HTR-8/SVneo (cell line): ENCODE measurements around the gene GPATCH1.
"Not testable (repeated sequence)": the region's sequence is repeated elsewhere in the genome, so short reads cannot be mapped to it uniquely, and the experiment has no call there.

Experiments
- DNase-seq: peaks from one replicate; pipeline ENCODE4 v3.0.0; 2011; ENCODE audit warnings: low spot score, mixed read lengths; ENCODE audit not compliant: insufficient read length
- FAIRE-seq: peaks from 2 replicates; lab custom pipeline; 2011; peaks lifted over from hg19 to GRCh38; lab: Jason Lieb, UNC

Gene GPATCH1, protein sequence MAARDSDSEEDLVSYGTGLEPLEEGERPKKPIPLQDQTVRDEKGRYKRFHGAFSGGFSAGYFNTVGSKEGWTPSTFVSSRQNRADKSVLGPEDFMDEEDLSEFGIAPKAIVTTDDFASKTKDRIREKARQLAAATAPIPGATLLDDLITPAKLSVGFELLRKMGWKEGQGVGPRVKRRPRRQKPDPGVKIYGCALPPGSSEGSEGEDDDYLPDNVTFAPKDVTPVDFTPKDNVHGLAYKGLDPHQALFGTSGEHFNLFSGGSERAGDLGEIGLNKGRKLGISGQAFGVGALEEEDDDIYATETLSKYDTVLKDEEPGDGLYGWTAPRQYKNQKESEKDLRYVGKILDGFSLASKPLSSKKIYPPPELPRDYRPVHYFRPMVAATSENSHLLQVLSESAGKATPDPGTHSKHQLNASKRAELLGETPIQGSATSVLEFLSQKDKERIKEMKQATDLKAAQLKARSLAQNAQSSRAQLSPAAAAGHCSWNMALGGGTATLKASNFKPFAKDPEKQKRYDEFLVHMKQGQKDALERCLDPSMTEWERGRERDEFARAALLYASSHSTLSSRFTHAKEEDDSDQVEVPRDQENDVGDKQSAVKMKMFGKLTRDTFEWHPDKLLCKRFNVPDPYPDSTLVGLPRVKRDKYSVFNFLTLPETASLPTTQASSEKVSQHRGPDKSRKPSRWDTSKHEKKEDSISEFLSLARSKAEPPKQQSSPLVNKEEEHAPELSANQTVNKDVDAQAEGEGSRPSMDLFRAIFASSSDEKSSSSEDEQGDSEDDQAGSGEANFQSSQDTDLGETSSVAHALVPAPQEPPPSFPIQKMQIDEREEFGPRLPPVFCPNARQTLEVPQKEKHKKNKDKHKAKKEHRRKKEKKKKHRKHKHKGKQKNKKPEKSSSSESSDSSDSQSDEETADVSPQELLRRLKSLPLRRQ

DNA sequence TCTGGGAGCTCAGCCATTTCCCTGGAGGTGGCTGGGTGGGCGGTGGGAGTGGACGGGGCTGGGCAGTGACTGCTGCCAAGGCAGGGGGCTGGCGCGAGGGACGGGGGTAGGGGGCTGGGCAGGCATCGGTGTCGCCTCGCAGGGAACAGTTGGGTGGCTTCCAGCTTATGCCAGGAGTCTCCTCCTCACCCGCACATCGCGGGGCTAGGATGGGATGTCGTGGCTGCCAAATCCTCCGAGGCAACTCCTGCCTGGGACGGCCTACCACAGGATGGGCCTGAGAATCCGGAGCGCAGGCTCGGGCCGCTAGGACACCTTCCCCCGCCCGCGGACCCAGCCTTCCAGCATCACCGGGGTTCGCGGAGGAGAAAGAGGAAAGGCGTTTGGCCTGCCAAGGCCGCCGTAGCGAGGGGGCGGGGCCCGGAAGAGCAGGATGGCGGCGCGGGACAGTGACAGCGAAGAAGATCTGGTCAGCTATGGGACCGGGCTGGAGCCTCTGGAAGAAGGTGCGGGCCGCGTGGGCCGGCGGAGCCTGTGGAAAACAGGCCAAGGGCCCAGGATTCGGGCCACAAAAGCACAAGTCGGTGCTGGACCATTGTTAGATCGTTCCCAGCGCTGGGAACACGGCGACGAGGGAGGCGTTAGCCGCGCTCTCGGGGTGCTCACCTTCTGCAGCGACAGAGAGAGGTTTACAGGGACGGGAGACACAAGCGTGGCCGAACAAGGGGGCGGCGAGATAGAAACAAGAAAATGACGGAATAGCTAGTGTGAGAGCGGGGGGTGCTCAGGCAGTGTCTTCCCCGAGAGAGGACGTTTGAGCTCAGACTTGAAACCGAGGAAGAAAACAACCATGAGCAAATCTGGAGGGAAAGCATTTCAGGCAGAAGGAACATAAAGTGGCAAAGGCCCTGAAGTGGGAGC is at the start of gene GPATCH1:
Gene GPATCH1 (plus strand): TSS at position 421 of the 921 bp plus-strand sequence. CDS start 13 bp downstream, at position 434.
- DNase-seq (peak; percentile 88), FAIRE-seq (peak; percentile 76)

DNA sequence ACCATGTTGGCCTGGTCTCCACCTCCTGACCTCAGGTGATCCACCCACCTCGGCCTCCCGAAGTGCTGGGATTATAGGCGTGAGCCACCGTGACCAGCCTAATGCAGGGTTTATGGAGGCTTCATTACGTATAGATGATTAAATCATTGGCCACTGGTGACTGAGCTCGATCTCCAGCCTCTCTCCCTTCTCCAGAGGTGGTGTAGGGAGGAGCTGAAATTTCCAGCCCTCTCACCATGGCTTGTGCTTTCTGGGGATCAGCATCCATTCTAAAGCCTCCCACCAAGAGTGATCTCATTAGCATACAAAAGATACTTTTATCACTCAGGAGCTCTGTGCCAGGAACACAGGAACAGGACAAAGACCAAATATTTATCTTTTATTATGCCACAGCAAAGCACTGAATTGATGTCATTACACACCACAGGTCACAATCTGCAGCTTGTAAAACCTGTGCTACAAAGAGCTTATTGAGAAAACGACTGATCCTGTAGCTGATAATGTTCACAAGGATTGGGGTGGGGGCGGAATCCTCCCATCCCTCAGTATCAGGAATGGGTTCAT is 48.7 kb upstream of the GPATCH1 start:
- no peak for FAIRE-seq
- DNase-seq: no peak

DNA sequence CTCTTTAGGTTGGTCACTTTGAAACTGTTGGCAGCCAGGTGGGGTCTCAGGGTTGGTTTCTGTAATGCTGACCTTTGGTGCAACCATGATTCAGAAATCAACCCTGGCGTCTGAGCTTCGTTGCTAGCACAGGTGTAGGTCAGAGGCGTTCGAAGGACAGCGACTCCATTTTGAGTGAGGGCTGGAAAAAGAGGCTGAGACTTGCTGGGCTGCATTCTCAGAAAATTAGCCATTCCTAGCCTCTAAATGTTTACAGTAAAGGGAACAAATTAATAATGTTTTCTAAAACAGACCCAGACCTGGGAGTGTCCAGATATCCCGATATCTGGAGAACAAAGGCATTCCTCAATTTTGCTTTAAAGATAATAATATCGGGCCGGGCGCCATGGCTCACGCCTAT is 45.5 kb upstream of the GPATCH1 start:
- FAIRE-seq: no peak

DNA sequence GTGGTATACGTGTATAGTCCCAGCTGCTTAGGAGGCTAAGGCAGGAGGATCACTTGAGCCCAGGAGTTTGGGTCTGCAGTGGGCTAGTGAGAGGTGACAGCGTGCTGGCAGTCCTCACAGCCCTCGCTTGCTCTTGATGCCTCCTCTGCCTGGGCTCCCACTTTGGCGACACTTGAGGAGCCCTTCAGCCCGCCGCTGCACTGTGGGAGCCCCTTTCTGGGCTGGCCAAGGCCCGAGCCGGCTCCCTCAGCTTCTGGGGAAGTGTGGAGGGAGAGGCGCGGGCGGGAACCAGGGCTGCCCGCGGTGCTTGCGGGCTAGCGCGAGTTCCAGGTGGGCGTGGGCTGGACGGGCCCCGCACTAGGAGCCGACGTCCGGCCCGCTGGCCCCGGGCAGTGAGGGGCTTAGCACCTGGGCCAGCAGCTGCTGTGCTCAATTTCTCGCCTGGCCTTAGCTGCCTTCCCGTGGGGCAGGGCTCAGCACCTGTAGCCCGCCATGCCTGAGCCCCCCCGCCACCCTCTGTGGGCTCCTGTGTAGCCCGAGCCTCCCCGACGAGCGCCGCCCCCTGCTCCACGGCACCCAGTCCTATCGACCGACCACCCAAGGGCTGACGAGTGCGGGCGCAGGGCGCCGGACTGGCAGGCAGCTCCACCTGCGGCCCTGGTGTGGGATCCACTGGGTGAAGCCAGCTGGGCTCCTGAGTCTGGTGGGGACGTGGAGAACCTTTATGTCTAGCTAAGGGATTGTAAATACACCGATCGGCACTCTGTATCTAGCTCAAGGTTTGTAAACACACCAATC is 44.4 kb upstream of the GPATCH1 start:
- not testable (repeated sequence) for FAIRE-seq, DNase-seq

More for the DNA sequence above, 45.5 kb upstream of the GPATCH1 start:
- no peak for DNase-seq

DNA sequence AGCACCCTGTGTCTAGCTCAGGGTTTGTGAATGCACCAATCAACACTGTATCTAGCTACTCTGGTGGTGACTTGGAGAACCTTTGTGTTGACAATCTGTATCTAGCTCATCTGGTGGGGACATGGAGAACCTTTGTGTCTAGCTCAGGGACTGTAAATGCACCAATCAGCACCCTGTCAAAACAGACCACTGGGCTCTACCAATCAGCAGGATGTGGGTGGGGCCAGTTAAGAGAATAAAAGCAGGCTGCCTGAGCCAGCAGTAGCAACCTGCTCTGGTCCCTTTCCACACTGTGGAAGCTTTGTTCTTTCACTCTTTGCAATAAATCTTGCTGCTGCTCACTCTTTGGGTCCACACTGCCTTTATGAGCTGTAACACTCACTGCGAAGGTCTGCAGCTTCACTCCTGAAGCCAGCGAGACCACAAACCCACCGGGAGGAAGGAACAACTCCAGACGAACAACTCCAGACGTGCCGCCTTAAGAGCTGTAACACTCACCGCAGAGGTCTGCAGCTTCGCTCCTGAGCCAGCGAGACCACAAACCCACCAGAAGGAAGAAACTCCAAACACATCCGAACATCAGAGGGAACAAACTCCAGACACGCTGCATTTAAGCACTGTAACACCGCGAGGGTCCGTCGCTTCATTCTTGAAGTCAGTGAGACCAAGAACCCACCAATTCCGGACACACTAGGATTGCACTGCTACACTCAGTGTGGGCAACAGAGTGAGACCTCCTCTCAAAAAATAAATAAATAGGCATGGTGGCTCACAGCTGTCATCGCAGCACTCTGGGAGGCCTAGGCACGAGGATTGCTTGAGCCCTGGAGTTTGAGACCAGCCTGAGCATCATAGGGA is 43.6 kb upstream of the GPATCH1 start:
- not testable (repeated sequence) for FAIRE-seq, DNase-seq

DNA sequence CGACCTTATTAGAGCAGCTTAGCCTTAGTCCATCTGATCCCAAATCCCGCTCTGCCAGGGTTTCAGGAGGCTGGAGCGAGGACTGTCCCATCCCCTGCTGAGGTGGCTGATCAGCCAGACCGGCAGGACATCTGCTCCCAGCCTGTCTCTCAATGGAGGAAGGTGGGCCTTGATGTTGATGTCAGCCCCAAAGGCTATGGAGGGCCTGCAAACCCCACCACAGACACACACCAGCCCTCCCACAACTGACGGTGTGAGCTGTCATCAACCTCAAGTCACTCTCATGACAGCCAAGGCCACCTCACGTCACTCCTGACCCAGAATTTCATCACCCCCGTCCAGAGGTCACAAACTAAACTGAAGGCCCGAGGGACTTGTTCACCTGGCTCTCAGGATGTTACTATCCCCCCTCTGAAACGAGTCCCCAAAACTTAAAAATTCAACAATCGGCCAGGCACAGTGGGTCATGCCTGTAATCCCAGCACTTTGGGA is 41.8 kb upstream of the GPATCH1 start:
- no peak for FAIRE-seq

DNA sequence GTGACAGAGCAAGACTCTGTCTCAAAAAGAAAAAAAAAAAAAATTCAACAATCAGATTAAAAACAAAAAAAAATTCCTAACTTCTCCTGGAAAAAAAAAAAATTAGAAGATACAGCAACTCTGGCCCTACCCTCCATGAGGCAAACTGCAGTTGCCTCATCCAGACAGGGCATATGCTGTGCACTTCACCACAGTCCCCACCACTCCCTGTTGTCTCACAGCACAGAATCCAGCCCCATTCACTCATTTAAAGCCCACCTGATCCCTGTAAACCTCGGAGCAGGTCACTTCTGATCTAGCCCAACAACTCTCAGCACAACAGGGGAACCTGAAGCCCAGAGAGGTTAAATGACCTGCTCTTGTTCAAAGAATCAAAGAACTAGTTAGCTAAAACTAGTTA is 41.2 kb upstream of the GPATCH1 start:
- no peak for FAIRE-seq

More for the DNA sequence above, 41.8 kb upstream of the GPATCH1 start:
- no peak for DNase-seq

DNA sequence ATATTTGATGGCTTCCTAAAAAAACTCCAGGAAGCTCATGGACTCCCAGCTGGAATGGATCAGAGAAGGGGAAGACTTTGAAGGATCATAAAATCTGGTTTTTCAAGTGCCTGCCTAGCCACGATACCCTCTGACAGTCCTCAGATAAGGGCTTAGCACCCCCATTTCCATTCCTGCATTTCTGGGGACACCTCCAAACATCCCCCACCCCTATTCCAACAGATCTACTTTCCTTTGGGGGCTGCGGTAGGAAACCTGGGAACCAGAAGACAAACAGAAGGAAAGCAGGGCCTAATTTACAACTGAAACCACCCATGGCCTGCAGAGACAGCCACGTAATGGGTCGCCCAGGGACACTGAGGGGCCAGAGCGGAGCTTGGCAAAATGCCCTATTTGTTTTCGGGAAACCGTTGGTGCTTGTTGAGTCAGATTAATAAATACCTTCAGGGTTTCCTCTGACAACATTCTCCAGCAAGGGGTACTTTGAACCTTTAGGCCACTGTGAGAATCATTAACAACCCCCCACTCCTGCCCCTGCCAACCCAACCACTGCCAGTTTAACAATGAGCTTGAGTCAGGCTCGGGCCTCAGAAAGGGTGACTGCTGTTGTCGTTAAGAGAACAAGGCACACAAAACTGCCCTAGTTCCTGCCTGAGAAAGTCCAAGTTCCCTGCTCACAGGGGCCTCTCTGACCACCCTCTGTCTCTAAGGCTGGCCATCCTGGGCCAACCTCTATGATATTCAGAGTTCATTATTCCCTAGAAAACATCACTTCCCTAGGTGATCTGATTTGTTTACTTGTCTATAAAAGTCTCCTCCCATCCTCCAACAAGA is 39.8 kb upstream of the GPATCH1 start:
- FAIRE-seq (no peak), DNase-seq (peak; percentile 34)

More for the DNA sequence above, 41.2 kb upstream of the GPATCH1 start:
- DNase-seq: no peak

DNA sequence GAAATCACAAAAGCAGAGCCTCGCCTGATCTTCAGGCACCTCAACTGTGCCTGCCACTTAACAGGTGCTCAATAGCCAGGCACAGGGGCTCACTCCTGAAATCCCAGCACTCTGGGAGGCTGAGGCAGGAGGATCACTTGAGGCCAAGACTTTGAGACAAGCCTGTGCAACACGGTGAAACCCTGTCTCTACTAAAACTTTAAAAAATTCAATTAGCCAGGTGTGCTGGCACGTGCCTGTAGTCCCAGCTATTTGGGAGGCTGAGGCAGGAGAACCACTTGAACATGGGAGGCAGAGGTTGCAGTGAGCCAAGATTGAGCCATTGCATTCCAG is 39.2 kb upstream of the GPATCH1 start:
- DNase-seq, FAIRE-seq: not testable (repeated sequence)

DNA sequence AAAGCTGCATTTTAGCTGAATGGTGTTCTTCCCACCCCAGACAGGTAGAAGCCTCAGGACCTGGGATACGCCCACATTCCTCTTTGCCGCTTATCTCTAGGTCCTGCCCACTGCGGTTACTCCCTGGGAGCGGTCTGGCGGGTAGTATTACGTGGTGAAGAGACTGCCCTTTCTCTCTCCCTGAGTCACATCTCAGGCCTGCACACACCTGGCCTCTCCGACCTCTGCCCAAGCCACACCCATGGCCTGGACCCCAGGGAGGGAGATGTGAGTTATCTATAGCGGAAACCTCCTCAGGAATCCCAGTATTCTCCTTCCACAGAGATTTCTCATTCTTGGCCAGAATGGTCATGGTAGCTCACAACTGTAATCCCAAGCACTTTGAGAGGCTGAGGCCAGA is 33.6 kb upstream of the GPATCH1 start:
- FAIRE-seq: no peak
- DNase-seq: no peak

DNA sequence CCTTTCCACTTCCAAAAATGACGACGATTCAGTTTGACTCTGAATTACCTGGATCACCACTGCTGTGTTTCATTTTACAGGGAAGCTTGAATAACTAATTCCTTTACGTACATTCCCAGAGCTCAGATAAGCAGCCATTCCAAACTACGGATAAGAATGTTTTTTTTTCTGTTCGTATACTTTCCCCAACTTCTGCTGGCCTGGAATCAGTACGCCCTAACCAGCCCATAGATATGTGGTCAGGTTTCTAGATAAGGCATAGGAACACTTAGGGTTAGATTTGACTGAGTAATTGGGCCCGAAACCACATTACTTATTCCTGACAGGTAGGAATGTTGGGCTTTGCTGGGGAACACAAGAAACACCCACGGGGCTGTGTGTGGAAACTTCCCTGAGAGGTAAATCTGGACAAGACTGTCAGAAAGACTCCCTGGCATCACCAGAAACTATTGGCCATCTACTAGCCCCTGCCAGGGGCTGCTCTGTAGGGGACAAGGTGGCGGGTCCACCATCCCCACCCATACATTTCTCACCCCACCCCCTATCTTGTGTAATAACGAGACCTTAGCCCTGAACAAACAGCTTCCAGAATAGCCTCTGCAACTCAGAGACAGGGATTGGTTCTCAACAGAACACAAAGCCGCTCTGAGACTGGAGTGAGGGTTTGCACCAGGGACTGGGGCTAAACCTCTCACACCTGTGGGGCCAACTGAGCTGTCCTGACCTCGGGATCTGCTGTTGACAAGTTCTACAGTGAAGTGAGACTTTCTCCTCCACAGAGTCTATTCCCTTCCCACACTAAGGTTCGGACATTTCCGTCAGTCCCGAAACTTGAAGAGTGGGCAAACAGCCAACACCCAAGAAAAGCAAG is 31.9 kb upstream of the GPATCH1 start:
- no peak for DNase-seq
- FAIRE-seq: no peak

DNA sequence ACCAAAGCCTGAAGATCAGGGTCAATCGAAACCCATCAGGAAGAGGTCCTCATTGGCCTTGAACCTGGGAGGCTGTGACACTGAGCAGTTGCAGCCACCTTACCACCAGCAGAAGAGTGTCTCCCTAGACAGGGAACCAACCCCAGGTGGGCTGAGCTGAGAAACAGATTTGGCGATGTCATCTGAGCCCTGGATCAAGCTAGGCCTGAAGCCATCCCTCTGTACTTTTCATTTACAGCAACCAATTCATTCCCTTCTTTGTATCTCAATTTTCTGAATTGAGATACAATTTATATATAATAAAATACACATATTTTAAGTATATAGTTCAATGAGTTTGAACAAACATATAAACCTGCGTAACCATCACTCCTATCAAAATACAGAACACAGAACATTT is 30.9 kb upstream of the GPATCH1 start:
- no peak for FAIRE-seq
- DNase-seq: no peak

DNA sequence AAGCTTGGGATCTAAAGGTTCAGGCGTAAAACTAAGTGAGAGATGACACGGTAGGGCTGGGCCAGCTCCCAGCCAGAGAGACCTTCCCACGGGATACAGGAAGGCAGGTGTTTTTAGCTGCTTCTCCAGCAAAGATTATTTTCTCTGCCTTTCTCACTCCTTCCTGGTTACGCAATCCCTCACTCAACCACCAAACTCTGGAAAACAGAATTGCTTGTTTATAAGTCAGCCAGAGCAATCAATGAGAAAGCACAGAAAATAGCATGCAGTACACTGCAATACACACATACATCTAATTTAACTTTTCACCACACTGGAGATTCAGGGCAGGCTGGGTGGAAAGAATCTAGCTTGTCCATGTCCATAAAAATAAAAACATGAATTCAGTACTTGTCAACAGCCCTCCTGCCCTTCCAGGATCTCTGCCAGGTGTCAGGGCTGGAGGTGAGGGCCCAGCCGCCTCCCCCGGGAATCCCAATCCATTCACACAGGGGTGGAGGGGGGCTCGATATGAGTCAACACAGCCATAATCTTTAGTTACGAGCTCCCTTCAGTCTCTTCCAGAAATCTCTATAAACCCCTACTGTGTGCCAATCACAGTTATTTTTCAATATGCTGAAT is 28.5 kb upstream of the GPATCH1 start:
- DNase-seq (peak; percentile 41), FAIRE-seq (no peak)

DNA sequence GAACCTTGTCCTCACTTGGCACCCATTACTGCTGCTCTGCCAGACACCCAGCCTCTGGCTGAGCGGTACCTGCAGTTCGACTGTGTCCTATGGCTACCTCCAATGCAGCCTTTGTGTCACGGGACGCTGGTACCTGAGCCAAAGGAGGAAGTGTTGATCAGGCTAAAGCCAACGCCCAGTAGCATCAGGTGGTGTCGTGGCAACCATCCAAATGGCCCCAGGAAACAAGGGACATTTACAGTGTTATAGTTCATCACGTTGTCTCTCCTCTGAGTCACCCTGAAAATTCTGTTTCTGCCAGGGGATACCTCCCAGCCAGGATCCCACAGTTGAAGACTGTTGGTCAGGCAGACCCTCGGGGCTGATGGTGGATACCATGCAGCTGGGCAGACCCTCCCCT is 26.4 kb upstream of the GPATCH1 start:
- FAIRE-seq: no peak
- no peak for DNase-seq

DNA sequence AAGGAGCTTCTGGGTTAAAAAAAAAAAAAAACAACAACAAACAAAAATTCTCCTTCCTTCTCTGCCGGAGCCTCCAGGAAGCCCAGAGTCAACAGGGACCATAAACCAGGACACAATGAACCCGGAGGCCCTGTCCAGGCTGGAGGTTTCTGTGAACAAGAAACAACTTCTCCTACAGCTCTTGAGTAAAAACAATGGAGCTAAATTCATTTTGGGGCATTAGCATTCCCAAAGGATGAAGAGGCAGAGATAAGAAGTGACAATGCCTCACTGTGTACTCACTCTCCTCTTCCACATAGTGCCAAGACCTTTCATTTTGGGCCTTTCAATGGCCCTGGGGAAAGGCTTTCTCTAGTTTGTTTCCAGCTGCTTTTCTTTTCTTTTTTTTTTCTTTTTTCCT is 25.3 kb upstream of the GPATCH1 start:
- FAIRE-seq: no peak
- no peak for DNase-seq

DNA sequence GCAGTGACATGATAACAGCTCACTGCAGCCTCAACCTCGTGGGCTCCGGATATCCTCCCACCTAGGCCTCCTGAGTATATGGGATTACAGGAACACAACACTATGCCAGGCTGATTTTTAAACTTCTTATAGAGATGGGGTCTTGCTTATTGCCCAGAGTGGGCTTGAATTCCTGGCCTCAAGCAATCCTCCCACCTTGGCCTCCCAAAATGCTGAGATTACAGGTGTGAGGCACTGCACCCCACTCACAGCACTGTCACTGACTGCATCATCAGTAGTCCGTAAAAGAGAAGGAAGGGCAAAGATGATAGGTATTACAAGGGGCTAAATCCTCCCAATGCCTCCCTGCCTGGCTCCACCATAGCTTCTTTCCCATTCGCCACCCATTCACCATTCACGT is 20.4 kb upstream of the GPATCH1 start:
- no peak for DNase-seq
- FAIRE-seq: peak; percentile 36
